Astrocyte of the spinal cord (primary cell): ENCODE results near the gene R3HDM4.

ENCODE experiments used
- DNase-seq: peaks from one replicate; pipeline ENCODE4 v3.0.0; 2011; ENCODE audit warnings: low read depth, low spot score
- H3K4me3 ChIP-seq: 2 replicates; pipeline ENCODE4 v1.5.1; 2011; ENCODE audit warnings: low read depth, mild to moderate bottlenecking, low read length, moderate library complexity
- in situ Hi-C: cut with HindIII; loops from 2 replicates; pipeline ENCODE4 v1.10.0; 2017; ENCODE audit warnings: low sequenced_read_pairs
- TF ChIP-seq, protein P1 (sequence below): IDR thresholded peaks from 2 replicates; pipeline ENCODE4 v1.5.1; 2012; ENCODE audit warnings: low read depth, mild to moderate bottlenecking, low read length, inconsistent platforms

The R3HDM4 gene

DNA sequence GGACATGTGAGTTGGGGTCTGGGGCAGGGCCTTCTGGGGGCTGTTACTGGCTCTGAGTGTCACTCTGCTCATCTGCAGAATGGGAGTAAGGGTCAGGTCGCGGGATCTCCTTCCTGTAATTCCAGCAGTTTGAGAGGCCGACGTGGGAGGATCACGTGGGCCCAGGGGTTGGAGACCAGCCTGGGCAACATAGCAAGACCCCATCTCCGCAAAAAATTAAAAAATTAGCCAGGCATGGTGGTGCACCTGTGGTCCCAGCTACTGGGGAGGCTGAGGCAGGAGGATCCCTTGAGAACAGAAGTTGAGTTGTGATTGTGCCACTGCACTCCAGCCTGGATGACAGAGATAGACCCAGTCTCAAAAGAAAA is 16.9 kb upstream of the R3HDM4 start:
- H3K4me3 ChIP-seq: no peak overlapping the region
- in situ Hi-C loops: no loop called here
- TF ChIP-seq, protein P1, sequence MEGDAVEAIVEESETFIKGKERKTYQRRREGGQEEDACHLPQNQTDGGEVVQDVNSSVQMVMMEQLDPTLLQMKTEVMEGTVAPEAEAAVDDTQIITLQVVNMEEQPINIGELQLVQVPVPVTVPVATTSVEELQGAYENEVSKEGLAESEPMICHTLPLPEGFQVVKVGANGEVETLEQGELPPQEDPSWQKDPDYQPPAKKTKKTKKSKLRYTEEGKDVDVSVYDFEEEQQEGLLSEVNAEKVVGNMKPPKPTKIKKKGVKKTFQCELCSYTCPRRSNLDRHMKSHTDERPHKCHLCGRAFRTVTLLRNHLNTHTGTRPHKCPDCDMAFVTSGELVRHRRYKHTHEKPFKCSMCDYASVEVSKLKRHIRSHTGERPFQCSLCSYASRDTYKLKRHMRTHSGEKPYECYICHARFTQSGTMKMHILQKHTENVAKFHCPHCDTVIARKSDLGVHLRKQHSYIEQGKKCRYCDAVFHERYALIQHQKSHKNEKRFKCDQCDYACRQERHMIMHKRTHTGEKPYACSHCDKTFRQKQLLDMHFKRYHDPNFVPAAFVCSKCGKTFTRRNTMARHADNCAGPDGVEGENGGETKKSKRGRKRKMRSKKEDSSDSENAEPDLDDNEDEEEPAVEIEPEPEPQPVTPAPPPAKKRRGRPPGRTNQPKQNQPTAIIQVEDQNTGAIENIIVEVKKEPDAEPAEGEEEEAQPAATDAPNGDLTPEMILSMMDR: no peak
- DNase-seq: no peak

DNA sequence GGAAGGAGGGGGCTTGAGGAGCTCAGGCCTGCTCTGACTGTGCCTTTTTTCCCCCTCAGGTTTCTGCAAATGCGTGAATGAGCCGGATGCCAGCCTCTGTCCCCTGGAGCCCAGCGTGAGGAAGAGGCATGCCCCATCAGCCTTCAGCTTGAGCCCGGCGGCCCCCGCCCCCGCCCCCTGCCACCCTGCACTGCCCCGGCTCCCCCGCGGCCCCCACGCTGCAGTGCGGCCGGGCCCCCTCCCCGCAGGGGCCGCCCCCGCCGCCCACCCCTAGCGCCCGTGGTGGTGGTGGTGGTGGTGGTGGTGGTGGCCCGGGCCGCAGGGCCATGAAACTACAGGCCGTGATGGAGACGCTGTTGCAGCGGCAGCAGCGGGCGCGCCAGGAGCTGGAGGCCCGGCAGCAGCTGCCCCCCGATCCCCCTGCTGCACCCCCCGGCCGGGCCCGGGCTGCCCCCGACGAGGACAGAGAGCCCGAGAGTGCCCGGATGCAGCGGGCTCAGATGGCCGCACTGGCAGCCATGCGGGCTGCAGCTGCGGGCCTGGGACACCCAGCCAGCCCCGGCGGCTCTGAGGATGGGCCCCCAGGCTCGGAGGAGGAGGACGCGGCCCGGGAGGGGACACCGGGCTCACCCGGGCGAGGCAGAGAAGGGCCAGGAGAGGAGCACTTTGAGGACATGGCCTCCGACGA is 16.3 kb upstream of the R3HDM4 start:
- no peak overlapping the region for H3K4me3 ChIP-seq
- TF ChIP-seq, protein P1: no peak
- DNase-seq: no peak
- in situ Hi-C loops: no loop called here

DNA sequence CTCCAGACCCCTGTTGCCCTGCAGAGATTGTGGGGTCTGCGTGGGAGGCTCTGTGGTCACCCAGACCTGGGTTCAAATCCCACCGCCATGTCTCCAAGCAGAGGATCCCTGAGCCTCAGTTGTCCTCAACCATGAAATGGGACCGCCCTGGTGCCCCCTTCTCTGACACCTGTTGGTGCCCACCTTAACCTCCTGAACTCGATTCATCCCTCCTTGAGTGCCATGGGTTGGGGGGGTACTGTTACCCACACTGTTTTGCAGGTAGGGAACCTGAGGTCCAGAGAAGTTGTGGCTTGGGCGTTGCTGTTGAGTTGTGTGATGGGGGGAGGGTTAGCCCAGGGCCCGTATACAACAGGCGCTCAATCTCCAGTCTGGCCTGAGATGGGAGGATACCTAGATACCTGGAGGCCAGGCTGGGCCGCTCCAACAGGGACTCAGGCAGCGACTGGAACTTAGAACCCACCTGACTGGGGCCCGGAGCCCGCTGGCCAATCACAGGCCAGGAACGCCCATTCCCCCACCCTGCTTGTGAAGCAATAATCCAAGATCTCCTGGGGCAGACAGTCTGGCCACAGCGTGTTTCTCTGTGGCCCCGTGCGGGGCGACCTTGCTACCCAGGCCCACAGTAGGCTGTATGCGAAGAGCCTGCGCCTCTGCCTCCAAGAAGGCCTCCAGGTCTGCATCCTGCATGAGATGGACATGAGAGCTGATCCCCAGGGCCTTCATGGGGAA is 15.6 kb upstream of the R3HDM4 start:
- no peak for DNase-seq
- TF ChIP-seq, protein P1: no peak
- no peak overlapping the region for H3K4me3 ChIP-seq
- in situ Hi-C loops: no loop called here

DNA sequence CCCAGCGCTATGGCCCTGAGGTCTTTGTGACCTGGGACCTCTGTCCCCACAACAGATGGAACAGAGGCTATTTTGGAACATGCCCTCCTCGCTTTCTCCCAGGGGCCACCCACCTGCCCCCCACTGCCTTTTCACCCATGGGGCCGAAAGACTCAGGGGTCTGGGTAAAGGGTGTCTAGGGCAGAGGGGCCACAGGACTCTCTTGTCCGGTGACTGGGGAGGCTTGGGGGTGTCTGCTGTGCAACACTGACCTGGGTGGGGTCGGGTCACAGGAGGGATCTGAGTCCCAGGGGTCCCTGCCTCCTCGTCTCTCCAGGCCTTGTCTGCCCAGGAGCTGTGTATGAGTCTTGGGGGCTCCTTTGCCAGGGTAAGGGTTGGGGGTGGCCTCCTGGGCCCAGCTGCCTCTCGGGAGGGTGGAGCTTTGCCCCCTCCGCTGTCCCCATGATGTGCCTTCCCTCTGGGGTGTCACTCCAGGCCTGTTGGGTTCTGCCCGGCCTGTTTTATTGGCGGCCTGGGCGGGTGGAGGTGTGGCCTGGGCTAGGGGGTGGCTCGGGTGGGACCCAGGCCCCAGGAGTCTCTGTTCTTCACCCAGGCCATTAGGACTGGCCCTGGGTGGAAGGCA is 14.9 kb upstream of the R3HDM4 start:
- H3K4me3 ChIP-seq: peak overlapping the region; percentile 92
- TF ChIP-seq, protein P1: no peak
- no peak for DNase-seq
- in situ Hi-C loops: no loop called here

DNA sequence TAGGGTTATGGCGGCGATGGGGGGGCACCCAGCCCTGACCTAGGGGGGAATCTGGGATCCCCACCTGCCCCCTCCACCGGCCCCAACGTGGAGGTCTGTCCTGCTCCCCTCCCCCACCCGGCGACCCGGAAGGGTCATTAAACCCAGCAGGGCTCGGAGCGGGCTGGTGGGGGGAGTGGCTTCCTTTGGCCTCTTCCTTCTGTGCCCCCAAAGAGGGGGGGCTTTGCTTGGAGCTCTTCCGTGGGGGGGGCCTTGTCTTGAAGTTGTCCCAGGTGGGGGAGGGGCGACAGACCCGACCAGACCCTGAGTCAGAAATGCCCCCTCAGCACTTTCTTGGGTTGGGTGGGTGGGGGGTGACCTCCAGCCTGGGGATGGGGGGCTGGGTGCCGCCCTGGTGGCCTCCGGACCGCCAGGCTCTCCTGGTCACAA is 14.3 kb upstream of the R3HDM4 start:
- peak overlapping the region; percentile 92 for H3K4me3 ChIP-seq
- in situ Hi-C loops: no loop called here
- DNase-seq: no peak
- TF ChIP-seq, protein P1: no peak

DNA sequence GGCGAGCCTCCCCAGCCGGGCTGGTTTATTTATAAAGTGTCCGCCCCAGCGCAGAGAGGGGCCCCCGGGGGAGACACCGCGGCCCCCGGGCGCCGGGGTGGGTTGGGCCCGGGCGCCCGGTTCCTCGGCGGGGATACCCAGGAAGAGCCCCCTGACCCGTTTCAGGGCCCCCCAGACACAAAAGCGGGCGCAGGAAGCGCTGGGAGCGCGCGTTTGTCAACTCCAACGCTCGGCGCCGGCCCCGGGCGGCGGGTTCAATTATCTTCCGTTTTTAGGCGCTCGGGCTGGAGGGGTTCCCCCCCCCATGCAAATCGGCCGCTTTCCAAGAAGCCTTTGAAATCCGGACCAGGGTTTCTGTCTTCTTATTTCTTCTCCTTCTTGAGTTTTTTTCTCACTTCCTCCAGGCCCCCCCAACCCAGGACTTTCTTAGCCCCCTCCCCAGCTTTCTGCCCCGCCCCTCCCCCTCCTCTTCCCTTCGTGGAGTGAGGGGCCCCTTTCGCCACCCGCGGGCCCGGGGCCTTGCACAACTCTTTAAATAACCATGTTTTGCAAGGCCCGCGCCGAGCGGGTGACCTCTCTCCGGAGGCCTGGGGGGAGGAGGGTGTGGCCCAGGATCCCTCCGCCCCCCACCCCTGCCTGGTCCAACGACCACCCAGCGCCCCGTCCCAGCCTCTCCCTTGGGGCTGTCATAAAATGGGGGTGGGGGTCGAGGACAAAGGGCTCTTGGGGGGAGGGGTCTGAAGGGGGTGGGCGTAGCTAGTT is 13.8 kb upstream of the R3HDM4 start:
- TF ChIP-seq, protein P1: no peak
- in situ Hi-C loops: no loop called here
- peak overlapping the region; percentile 92 for H3K4me3 ChIP-seq
- peak; percentile 39 for DNase-seq
